H1 (cell line): Measurements from ENCODE around the gene SVOPL. TPM values are rescaled to one million over a fixed set of nuclear protein-coding genes. Genes with fewer than 3 reads are reported as not detected.

ENCODE experiments used
- GABPA ChIP-seq: IDR thresholded peaks from 2 replicates; pipeline ENCODE4 v1.6.1; 2011; ENCODE audit warnings: mild to moderate bottlenecking, low read length, moderate library complexity, borderline replicate concordance; ENCODE audit not compliant: insufficient read depth
- GTF2F1 ChIP-seq: IDR thresholded peaks from 2 replicates; pipeline ENCODE4 v1.6.1; 2012; ENCODE audit warnings: low read depth, low read length, improper control_type of control experiment, borderline replicate concordance
- RNF2 ChIP-seq: fragments of 200-900, 300-1000 bp; sonication (generic); IDR thresholded peaks from 2 replicates; pipeline ENCODE4 v1.7.1; 2016; ENCODE audit warnings: borderline replicate concordance, low read depth, mild to moderate bottlenecking, antibody characterized with exemption, low read length; ENCODE audit not compliant: poor library complexity, severe bottlenecking; ENCODE audit errors: missing control alignments
- SRF ChIP-seq: IDR thresholded peaks from 2 replicates; pipeline ENCODE4 v1.6.1; 2011; ENCODE audit warnings: mild to moderate bottlenecking, low read depth, low read length, moderate library complexity
- TBP ChIP-seq: IDR thresholded peaks from 2 replicates; pipeline ENCODE4 v1.6.1; 2011; ENCODE audit warnings: low read depth, low read length, improper control_type of control experiment
- ZNF274 ChIP-seq: IDR thresholded peaks from 2 replicates; pipeline ENCODE4 v1.7.0; 2012; ENCODE audit warnings: low read length, borderline replicate concordance; ENCODE audit errors: extremely low read depth
- polyA plus RNA-seq, 7 experiments: library from polyadenylated mRNA; depleted of rRNA in 3 of 7; stranded (reverse) in 5 of 7; unstranded in 2 of 7; fragments of >200 nt in 5 of 7; fragments of 200-250 nt in 2 of 7; gene quantifications; 1 replicate in 5 of 7; 2 replicates in 1 of 7; 4 replicates in 1 of 7; pipeline versions ENCODE4 v1.2.1 to v1.2.3, GENCODE V29; 2011 to 2013; ENCODE audit warnings: missing spikeins in 2 of 7, mixed read lengths in 2 of 7
- total RNA-seq: library from RNA; stranded (reverse); fragmentation: NEBNext Ultra II Directional; extraction: Animal tissue kit (Norgen Biotek cat#: 25700); gene quantifications from 2 replicates; pipeline ENCODE4 v1.2.1, GENCODE V29; 2021
- TF ChIP-seq, protein P1 (sequence below): fragments of 300-600 bp; sonication (generic); IDR thresholded peaks from 2 replicates; pipeline ENCODE4 v1.7.1; 2012; ENCODE audit warnings: low read length, moderate library complexity, mild to moderate bottlenecking, inconsistent platforms; ENCODE audit not compliant: insufficient replicate concordance
- TF ChIP-seq, protein P2 (sequence below): IDR thresholded peaks from 2 replicates; pipeline ENCODE4 v1.6.1; 2012; ENCODE audit warnings: inconsistent platforms

SVOPL gene
- total and polyA plus RNA-seq, 2 of the 8 experiments (the other 6 are each of a cell fraction or from before 2014, with no cell fraction given): 1.1 to 1.4 TPM

GRCh38 chr7:138712652-138713051, 11.5 kb upstream of the SVOPL start (continued):
- TF ChIP-seq, protein P1, sequence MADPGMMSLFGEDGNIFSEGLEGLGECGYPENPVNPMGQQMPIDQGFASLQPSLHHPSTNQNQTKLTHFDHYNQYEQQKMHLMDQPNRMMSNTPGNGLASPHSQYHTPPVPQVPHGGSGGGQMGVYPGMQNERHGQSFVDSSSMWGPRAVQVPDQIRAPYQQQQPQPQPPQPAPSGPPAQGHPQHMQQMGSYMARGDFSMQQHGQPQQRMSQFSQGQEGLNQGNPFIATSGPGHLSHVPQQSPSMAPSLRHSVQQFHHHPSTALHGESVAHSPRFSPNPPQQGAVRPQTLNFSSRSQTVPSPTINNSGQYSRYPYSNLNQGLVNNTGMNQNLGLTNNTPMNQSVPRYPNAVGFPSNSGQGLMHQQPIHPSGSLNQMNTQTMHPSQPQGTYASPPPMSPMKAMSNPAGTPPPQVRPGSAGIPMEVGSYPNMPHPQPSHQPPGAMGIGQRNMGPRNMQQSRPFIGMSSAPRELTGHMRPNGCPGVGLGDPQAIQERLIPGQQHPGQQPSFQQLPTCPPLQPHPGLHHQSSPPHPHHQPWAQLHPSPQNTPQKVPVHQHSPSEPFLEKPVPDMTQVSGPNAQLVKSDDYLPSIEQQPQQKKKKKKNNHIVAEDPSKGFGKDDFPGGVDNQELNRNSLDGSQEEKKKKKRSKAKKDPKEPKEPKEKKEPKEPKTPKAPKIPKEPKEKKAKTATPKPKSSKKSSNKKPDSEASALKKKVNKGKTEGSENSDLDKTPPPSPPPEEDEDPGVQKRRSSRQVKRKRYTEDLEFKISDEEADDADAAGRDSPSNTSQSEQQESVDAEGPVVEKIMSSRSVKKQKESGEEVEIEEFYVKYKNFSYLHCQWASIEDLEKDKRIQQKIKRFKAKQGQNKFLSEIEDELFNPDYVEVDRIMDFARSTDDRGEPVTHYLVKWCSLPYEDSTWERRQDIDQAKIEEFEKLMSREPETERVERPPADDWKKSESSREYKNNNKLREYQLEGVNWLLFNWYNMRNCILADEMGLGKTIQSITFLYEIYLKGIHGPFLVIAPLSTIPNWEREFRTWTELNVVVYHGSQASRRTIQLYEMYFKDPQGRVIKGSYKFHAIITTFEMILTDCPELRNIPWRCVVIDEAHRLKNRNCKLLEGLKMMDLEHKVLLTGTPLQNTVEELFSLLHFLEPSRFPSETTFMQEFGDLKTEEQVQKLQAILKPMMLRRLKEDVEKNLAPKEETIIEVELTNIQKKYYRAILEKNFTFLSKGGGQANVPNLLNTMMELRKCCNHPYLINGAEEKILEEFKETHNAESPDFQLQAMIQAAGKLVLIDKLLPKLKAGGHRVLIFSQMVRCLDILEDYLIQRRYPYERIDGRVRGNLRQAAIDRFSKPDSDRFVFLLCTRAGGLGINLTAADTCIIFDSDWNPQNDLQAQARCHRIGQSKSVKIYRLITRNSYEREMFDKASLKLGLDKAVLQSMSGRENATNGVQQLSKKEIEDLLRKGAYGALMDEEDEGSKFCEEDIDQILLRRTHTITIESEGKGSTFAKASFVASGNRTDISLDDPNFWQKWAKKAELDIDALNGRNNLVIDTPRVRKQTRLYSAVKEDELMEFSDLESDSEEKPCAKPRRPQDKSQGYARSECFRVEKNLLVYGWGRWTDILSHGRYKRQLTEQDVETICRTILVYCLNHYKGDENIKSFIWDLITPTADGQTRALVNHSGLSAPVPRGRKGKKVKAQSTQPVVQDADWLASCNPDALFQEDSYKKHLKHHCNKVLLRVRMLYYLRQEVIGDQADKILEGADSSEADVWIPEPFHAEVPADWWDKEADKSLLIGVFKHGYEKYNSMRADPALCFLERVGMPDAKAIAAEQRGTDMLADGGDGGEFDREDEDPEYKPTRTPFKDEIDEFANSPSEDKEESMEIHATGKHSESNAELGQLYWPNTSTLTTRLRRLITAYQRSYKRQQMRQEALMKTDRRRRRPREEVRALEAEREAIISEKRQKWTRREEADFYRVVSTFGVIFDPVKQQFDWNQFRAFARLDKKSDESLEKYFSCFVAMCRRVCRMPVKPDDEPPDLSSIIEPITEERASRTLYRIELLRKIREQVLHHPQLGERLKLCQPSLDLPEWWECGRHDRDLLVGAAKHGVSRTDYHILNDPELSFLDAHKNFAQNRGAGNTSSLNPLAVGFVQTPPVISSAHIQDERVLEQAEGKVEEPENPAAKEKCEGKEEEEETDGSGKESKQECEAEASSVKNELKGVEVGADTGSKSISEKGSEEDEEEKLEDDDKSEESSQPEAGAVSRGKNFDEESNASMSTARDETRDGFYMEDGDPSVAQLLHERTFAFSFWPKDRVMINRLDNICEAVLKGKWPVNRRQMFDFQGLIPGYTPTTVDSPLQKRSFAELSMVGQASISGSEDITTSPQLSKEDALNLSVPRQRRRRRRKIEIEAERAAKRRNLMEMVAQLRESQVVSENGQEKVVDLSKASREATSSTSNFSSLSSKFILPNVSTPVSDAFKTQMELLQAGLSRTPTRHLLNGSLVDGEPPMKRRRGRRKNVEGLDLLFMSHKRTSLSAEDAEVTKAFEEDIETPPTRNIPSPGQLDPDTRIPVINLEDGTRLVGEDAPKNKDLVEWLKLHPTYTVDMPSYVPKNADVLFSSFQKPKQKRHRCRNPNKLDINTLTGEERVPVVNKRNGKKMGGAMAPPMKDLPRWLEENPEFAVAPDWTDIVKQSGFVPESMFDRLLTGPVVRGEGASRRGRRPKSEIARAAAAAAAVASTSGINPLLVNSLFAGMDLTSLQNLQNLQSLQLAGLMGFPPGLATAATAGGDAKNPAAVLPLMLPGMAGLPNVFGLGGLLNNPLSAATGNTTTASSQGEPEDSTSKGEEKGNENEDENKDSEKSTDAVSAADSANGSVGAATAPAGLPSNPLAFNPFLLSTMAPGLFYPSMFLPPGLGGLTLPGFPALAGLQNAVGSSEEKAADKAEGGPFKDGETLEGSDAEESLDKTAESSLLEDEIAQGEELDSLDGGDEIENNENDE: no peak
- no peak for TF ChIP-seq SRF
- no peak for TF ChIP-seq ZNF274
- TF ChIP-seq TBP: no peak
- no peak for TF ChIP-seq GTF2F1
- no peak for TF ChIP-seq GABPA
- TF ChIP-seq, protein P2, sequence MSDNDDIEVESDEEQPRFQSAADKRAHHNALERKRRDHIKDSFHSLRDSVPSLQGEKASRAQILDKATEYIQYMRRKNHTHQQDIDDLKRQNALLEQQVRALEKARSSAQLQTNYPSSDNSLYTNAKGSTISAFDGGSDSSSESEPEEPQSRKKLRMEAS: no peak
- TF ChIP-seq RNF2: no peak
- TF ChIP-seq, all 59 proteins: peak for 0
